Endothelial cell of umbilical vein (primary cell): ENCODE data around the gene RARA. TPM values are rescaled to one million over a fixed set of nuclear protein-coding genes. Genes with fewer than 3 reads are reported as not detected.

Experiments used
- BruUV-seq: library from RNA; stranded (reverse); fragments of 400-500 nt; replicated peaks from 2 replicates; lab custom pipeline; 2021; lab: Mats Ljungman, UMichigan
- CTCF ChIA-PET: fragments of 300-600, 350-600 bp; sonication (Branson Sonifier 250); formaldehyde crosslinking; loops from one replicate; lab custom pipeline; 2021; ENCODE audit warnings: antibody characterized with exemption, inconsistent platforms; lab: Charles Lee
- POLR2A ChIA-PET: fragments of 300-600, 350-600 bp; sonication (Branson Sonifier 250); formaldehyde crosslinking; loops from one replicate; lab custom pipeline; 2021; ENCODE audit warnings: antibody characterized with exemption, inconsistent platforms; lab: Charles Lee
- DNase-seq: peaks from one replicate; pipeline ENCODE4 v3.0.0-alpha.2; 2011; ENCODE audit warnings: low read depth, low spot score
- FAIRE-seq: peaks from 2 replicates; lab custom pipeline; 2011; peaks lifted over from hg19 to GRCh38; lab: Jason Lieb, UNC
- H2AFZ ChIP-seq: 2 replicates; pipeline ENCODE4 v1.6.0; 2012; ENCODE audit warnings: low read depth, low read length, control low read depth, inconsistent platforms
- H3K27ac ChIP-seq: 2 replicates; pipeline ENCODE4 v1.5.1; 2011; ENCODE audit warnings: low read depth, mild to moderate bottlenecking, control low read depth, low read length, moderate library complexity; ENCODE audit not compliant: insufficient read depth
- H3K27me3 ChIP-seq, 2 experiments: 2 replicates each; pipeline versions ENCODE4 v1.6.0 to v1.6.1; 2011; ENCODE audit warnings: low read length in 2 of 2, mixed read lengths in 1 of 2; ENCODE audit not compliant: control insufficient read depth in 2 of 2, insufficient read depth in 2 of 2
- H3K36me3 ChIP-seq, 2 experiments: 2 replicates in 1 of 2; 3 replicates in 1 of 2; pipeline ENCODE4 v1.5.1; 2011; ENCODE audit warnings: low read length in 2 of 2, mild to moderate bottlenecking in 1 of 2, moderate library complexity in 1 of 2; ENCODE audit not compliant: control insufficient read depth in 2 of 2, insufficient read depth in 2 of 2; ENCODE audit errors: extremely low read depth in 1 of 2
- H3K4me1 ChIP-seq: 3 replicates; pipeline ENCODE4 v1.5.1; 2011; ENCODE audit warnings: mild to moderate bottlenecking, low read length; ENCODE audit not compliant: control insufficient read depth, insufficient read depth; ENCODE audit errors: extremely low read depth
- H3K4me2 ChIP-seq: 2 replicates; pipeline ENCODE4 v1.6.1; 2011; ENCODE audit warnings: low read length, control low read depth, mixed read lengths; ENCODE audit not compliant: insufficient read depth
- H3K4me3 ChIP-seq, 3 experiments: fragments of 200-600 bp in 1 of 3; sonication (generic), shearing (Covaris generic) in 1 of 3; replicated peaks in 1 of 3; 2 replicates each; pipeline ENCODE4 v1.5.1; 2011 to 2016; ENCODE audit warnings: control low read depth in 3 of 3, low read length in 3 of 3, mild to moderate bottlenecking in 2 of 3, inconsistent platforms in 1 of 3, low read depth in 1 of 3, moderate library complexity in 1 of 3; ENCODE audit not compliant: insufficient read depth in 1 of 3
- H3K79me2 ChIP-seq: 2 replicates; pipeline ENCODE4 v1.6.0; 2012; ENCODE audit warnings: low read length, inconsistent platforms; ENCODE audit not compliant: control insufficient read depth, insufficient read depth
- H3K9ac ChIP-seq: replicated peaks from 2 replicates; pipeline ENCODE3; 2011; ENCODE audit warnings: low read length, control low read depth; ENCODE audit not compliant: insufficient read depth; ENCODE audit errors: extremely low read depth
- H3K9me1 ChIP-seq: replicated peaks from 3 replicates; pipeline ENCODE4 v1.6.0; 2011; ENCODE audit warnings: mild to moderate bottlenecking, low read length; ENCODE audit not compliant: control insufficient read depth, insufficient read depth; ENCODE audit errors: extremely low read depth
- H3K9me3 ChIP-seq: replicated peaks from 2 replicates; pipeline ENCODE4 v1.5.1; 2012; ENCODE audit warnings: low read length, inconsistent platforms; ENCODE audit not compliant: control insufficient read depth, insufficient read depth
- H4K20me1 ChIP-seq: replicated peaks from 2 replicates; pipeline ENCODE3; 2011; ENCODE audit warnings: mild to moderate bottlenecking, low read length; ENCODE audit not compliant: control insufficient read depth, insufficient read depth; ENCODE audit errors: extremely low read depth
- CTCF ChIP-seq, 2 donors: IDR thresholded peaks; 1 replicate in 1 of 2; 2 replicates in 1 of 2; pipeline ENCODE4 v1.5.1; 2011; ENCODE audit warnings: low read length in 2 of 2, mild to moderate bottlenecking in 2 of 2, moderate library complexity in 2 of 2, control low read depth in 1 of 2, inconsistent platforms in 1 of 2, low read depth in 1 of 2; ENCODE audit not compliant: insufficient read depth in 1 of 2; ENCODE audit errors: extremely low read depth in 1 of 2
- JUN ChIP-seq: IDR thresholded peaks from 2 replicates; pipeline ENCODE4 v1.6.1; 2011; ENCODE audit warnings: borderline replicate concordance, low read depth; ENCODE audit not compliant: insufficient read length, insufficient read depth
- dilution Hi-C: fragments of 300-500 bp; cut with MboI; formaldehyde crosslinking; loops from one replicate; pipeline ENCODE4 v1.15.0; 2019; ENCODE audit warnings: low sequenced_read_pairs; ENCODE audit not compliant: extremely low pct_ligation_motif_present
- intact Hi-C: fragments of 100-400 bp; cut with micrococcal nuclease; formaldehyde crosslinking; loops from one replicate; pipeline ENCODE4 v1.10.0; 2022
- polyA plus RNA-seq, 4 experiments: library from polyadenylated mRNA; depleted of rRNA in 3 of 4; stranded (reverse) in 3 of 4; unstranded in 1 of 4; fragments of >200 nt; gene quantifications; 2 replicates each; pipeline versions ENCODE4 v1.2.1 to v1.2.3, GENCODE V29; 2011 to 2012; ENCODE audit warnings: missing spikeins in 1 of 4
- total RNA-seq: library from RNA; stranded (reverse); gene quantifications from 2 replicates; pipeline ENCODE4 v1.2.3, GENCODE V29; 2021

RARA gene
- total and polyA plus RNA-seq, 2 donors (not counting 3 experiments of a cell fraction or from before 2014, with no cell fraction given) = 11.9 to 37.8 TPM

DNA sequence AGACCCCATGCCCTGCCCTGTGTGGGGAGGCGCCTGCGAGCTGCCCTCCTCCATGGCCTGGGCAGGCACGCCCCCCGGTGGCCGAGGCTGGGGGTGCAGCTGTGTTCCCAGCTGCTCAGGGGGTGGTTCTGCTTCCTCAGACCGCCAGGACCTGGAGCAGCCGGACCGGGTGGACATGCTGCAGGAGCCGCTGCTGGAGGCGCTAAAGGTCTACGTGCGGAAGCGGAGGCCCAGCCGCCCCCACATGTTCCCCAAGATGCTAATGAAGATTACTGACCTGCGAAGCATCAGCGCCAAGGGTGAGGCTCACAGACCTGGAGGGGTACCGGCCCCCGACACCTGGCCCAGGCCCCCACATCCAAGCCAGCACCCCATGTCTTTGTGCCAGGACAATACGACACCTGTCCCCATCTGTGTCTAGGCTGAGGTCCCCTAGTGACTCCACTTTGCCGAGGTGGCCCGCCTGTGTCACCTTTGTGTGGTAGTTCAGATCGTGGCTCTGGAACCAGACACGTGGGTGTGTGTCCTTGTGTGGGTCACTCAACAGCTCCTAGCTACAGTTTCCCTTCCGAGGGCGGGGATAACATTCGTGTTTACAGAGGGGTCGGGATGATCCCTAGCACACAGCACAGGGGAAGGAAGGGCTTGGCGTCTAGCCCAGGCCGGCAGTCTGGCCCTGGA lies 46.3 kb downstream of the RARA start:
- ChIA-PET CTCF (interaction anchor here (0.7 to 18.3 kb wide), 21 partner anchors 8 to 205 kb away, joined by 3 to 530 read pairs (median 6); partner anchors contain the start of genes CDC6 and RARA), POLR2A (interaction anchor here (1.8 kb wide), 1 partner anchor 52 kb away, joined by 10 read pairs; no protein-coding TSS in a partner anchor)
- Histone ChIP-seq H3K27me3 (no peaks in the 10 kb centered on the region), H3K9ac (no peak overlapping the region), H3K36me3 (peaks cover 6 to 37% of the 10 kb centered on the region in 2 experiments), H3K4me1 (peaks cover 4% of the 10 kb centered on the region), H3K9me1 (no peaks in the 10 kb centered on the region), H3K4me3 (no peak overlapping the region), H2AFZ (no peak overlapping the region), H3K79me2 (peaks cover 4% of the 10 kb centered on the region), H3K27ac (no peak overlapping the region), H3K9me3 (no peaks in the 10 kb centered on the region), H4K20me1 (no peaks in the 10 kb centered on the region), H3K4me2 (no peak overlapping the region)
- dilution Hi-C loops (no loop called here), intact Hi-C loops (loop anchor here (1.0 kb wide), 3 partner anchors 41 to 153 kb away; no protein-coding TSS in a partner anchor)
- FAIRE-seq = peak; percentile 74
- BruUV-seq = no TSS peak
- TF ChIP-seq JUN = no peak
- TF ChIP-seq CTCF (IDR thresholded peaks at IDR 0.05; ENCODE audit: extremely low read depth in 1 of 2, insufficient read depth in 1 of 2, low read depth in 1 of 2, low read length in 2 of 2) = peak; percentile 95 to 97
- peak; percentile 72 for DNase-seq
